GM23338 (cell line): ENCODE data around the gene FNDC10. TPM values are rescaled to one million over a fixed set of nuclear protein-coding genes. Genes with fewer than 3 reads are reported as not detected.
A peak's percentile ranks its signal among the peaks of the same experiment; 100 is the strongest.

Experiments
- ATAC-seq: fragments of 200-7000 bp; cut with Tn5 transposase; 3 replicates; pipeline ENCODE4 v1.9.1; 2020
- DNase-seq: peaks from one replicate; pipeline ENCODE4 v3.0.0-alpha.2; 2015; ENCODE audit warnings: low spot score
- H2AFZ ChIP-seq: fragments of 200-600 bp; sonication (generic); 2 replicates; pipeline ENCODE4 v1.8.0; 2016; ENCODE audit warnings: antibody characterized with exemption, mild to moderate bottlenecking, moderate library complexity
- H3F3A ChIP-seq: fragments of 200-600 bp; sonication (generic); replicated peaks from 2 replicates; pipeline ENCODE4 v1.8.0; 2017; ENCODE audit warnings: antibody characterized with exemption, mixed run types, low read depth
- H3K27ac ChIP-seq: fragments of 200-600 bp; sonication (generic); 2 replicates; pipeline ENCODE4 v1.6.1; 2016; ENCODE audit warnings: low read depth
- H3K27me3 ChIP-seq: fragments of 200-600 bp; sonication (generic); 2 replicates; pipeline ENCODE4 v1.8.0; 2016; ENCODE audit warnings: mild to moderate bottlenecking, mixed run types, moderate library complexity; ENCODE audit not compliant: insufficient read depth
- H3K36me3 ChIP-seq: fragments of 200-600 bp; sonication (generic); 2 replicates; pipeline ENCODE4 v1.8.0; 2016; ENCODE audit warnings: mild to moderate bottlenecking; ENCODE audit not compliant: insufficient read depth
- H3K4me1 ChIP-seq: fragments of 200-600 bp; sonication (generic); 2 replicates; pipeline ENCODE4 v1.8.0; 2016; ENCODE audit warnings: mild to moderate bottlenecking, moderate library complexity; ENCODE audit not compliant: insufficient read depth
- H3K4me2 ChIP-seq: fragments of 200-600 bp; sonication (generic); 2 replicates; pipeline ENCODE4 v1.7.1; 2017; ENCODE audit warnings: mixed run types
- H3K4me3 ChIP-seq: fragments of 200-600 bp; sonication (generic); 2 replicates; pipeline ENCODE4 v1.6.1; 2016; ENCODE audit warnings: mixed run types
- H3K79me2 ChIP-seq: fragments of 200-600 bp; sonication (generic); replicated peaks from 2 replicates; pipeline ENCODE4 v1.8.0; 2017; ENCODE audit warnings: mild to moderate bottlenecking; ENCODE audit not compliant: insufficient read depth
- H3K9me2 ChIP-seq: fragments of 200-600 bp; sonication (generic); 2 replicates; pipeline ENCODE4 v1.8.0; 2017; ENCODE audit not compliant: insufficient read depth
- H4K20me1 ChIP-seq: fragments of 200-600 bp; sonication (generic); replicated peaks from 2 replicates; pipeline ENCODE4 v1.8.0; 2017; ENCODE audit warnings: mild to moderate bottlenecking; ENCODE audit not compliant: insufficient read depth
- H3K27ac Mint-ChIP-seq: 2 replicates; pipeline ENCODE4 v1.8.0; 2020; ENCODE audit warnings: inconsistent platforms, mild to moderate bottlenecking, moderate library complexity, mixed read lengths
- H3K27me3 Mint-ChIP-seq: 3 replicates; pipeline ENCODE4 v1.8.0; 2022; ENCODE audit warnings: low read depth, mild to moderate bottlenecking, moderate library complexity, mixed read lengths, inconsistent platforms; ENCODE audit not compliant: insufficient read depth, poor library complexity
- H3K36me3 Mint-ChIP-seq: 3 replicates; pipeline ENCODE4 v1.8.0; 2021; ENCODE audit warnings: low read depth, mild to moderate bottlenecking, inconsistent platforms, moderate library complexity, mixed read lengths
- H3K4me1 Mint-ChIP-seq: 3 replicates; pipeline ENCODE4 v1.8.0; 2020; ENCODE audit warnings: mild to moderate bottlenecking, inconsistent platforms, mixed read lengths
- H3K4me3 Mint-ChIP-seq: 3 replicates; pipeline ENCODE4 v1.8.0; 2021; ENCODE audit warnings: moderate library complexity, mild to moderate bottlenecking, inconsistent platforms, mixed read lengths
- H3K9me3 Mint-ChIP-seq: 3 replicates; pipeline ENCODE4 v1.8.0; 2020; ENCODE audit warnings: moderate library complexity, mild to moderate bottlenecking, inconsistent platforms, mixed read lengths
- CREB1 ChIP-seq: fragments of 250-450 bp; sonication (Bioruptor Pico); IDR thresholded peaks from 2 replicates; pipeline ENCODE4 v1.5.0; 2020; ENCODE audit warnings: low read depth, mild to moderate bottlenecking, moderate library complexity
- ETS1 ChIP-seq: IDR thresholded peaks from 2 replicates; pipeline ENCODE4 v1.6.1; 2016; ENCODE audit warnings: antibody characterized with exemption
- EZH2 ChIP-seq: fragments of 200-600 bp; sonication (generic); IDR thresholded peaks from one replicate; pipeline ENCODE4 v1.8.0; 2017; ENCODE audit warnings: antibody characterized with exemption, mild to moderate bottlenecking, low read depth; ENCODE audit not compliant: unreplicated experiment
- EZH2phosphoT487 ChIP-seq: fragments of 200-600 bp; sonication (generic); IDR thresholded peaks from one replicate; pipeline ENCODE4 v1.8.1; 2018; ENCODE audit warnings: antibody characterized with exemption; ENCODE audit not compliant: unreplicated experiment
- JUNB ChIP-seq: IDR thresholded peaks from one replicate; pipeline ENCODE4 v1.6.1; 2016; ENCODE audit warnings: antibody characterized with exemption; ENCODE audit not compliant: unreplicated experiment
- REST ChIP-seq: IDR thresholded peaks from one replicate; pipeline ENCODE4 v1.6.1; 2018; ENCODE audit warnings: antibody characterized with exemption; ENCODE audit not compliant: unreplicated experiment
- ZNF462 ChIP-seq: fragments of 250-450 bp; sonication (Bioruptor Pico); IDR thresholded peaks from 2 replicates; pipeline ENCODE4 v1.5.0; 2020; ENCODE audit warnings: mild to moderate bottlenecking, moderate library complexity
- polyA plus RNA-seq: library from polyadenylated mRNA; unstranded; fragments of >200 nt; fragmentation: Nextera tagmentation; extraction: Ambion mirVana; gene quantifications from 2 replicates; pipeline ENCODE4 v1.2.1, GENCODE V29; 2016
- total RNA-seq: library from RNA; depleted of rRNA; stranded (reverse); fragments of >200 nt; shearing (Covaris generic); gene quantifications from 2 replicates; pipeline ENCODE4 v1.2.3, GENCODE V29; 2014

The FNDC10 gene
- total and polyA plus RNA-seq, 2 experiments from 2014 or later, result 7.7 to 15.1 TPM

GRCh38 chr1:1630965-1631781 is 31.2 kb upstream of the FNDC10 start:
- H3K4me3 Mint-ChIP-seq, result peak overlapping the region; percentile 66
- H3F3A ChIP-seq, result 0 out of 2 replicates have a peak, but pooled peaks cover 3% of the 10 kb centered on the region
- no peaks in the 10 kb centered on the region; the same call in 2 of the 3 replicates for H3K36me3 Mint-ChIP-seq
- ATAC-seq (peak; percentile 0; the same call in 2 of the 3 replicates), DNase-seq (peak; percentile 56)
- no peaks in the 10 kb centered on the region for H3K4me1 ChIP-seq
- peak overlapping the region; percentile 54 for H3K4me3 ChIP-seq
- H3K9me2 ChIP-seq, result no peaks in the 10 kb centered on the region
- H3K36me3 ChIP-seq, result no peaks in the 10 kb centered on the region
- no peaks in the 10 kb centered on the region for H3K79me2 ChIP-seq
- H2AFZ ChIP-seq, result no peak overlapping the region
- TF ChIP-seq EZH2phosphoT487, result no peak
- peaks cover 19% of the 10 kb centered on the region for H3K27me3 ChIP-seq
- H3K4me2 ChIP-seq, result peak overlapping the region; percentile 86
- H3K27me3 Mint-ChIP-seq, result peaks cover 11% of the 10 kb centered on the region
- no peaks in the 10 kb centered on the region for H3K4me1 Mint-ChIP-seq
- H3K27ac ChIP-seq, result no peak overlapping the region
- no peak overlapping the region for H3K27ac Mint-ChIP-seq
- H4K20me1 ChIP-seq, result no peaks in the 10 kb centered on the region
- H3K9me3 Mint-ChIP-seq, result no peaks in the 10 kb centered on the region; the same call in 2 of the 3 replicates

GRCh38 chr1:1630191-1630964 is 30.4 kb upstream of the FNDC10 start:
- Mint-ChIP-seq H3K9me3 (no peaks in the 10 kb centered on the region; the same call in 2 of the 3 replicates), H3K36me3 (no peaks in the 10 kb centered on the region), H3K4me1 (no peaks in the 10 kb centered on the region), H3K27me3 (peaks cover 11% of the 10 kb centered on the region), H3K27ac (peak overlapping the region; percentile 89; the same call in 1 of the 2 replicates), H3K4me3 (peak overlapping the region; percentile 77)
- Histone ChIP-seq H3K4me2 (peak overlapping the region; percentile 74; the same call in 1 of the 2 replicates), H3K79me2 (no peaks in the 10 kb centered on the region), H2AFZ (no peak overlapping the region), H3F3A (0 out of 2 replicates have a peak, but pooled peaks cover 3% of the 10 kb centered on the region), H3K27ac (no peak overlapping the region), H3K9me2 (no peaks in the 10 kb centered on the region), H3K36me3 (no peaks in the 10 kb centered on the region), H3K4me1 (no peaks in the 10 kb centered on the region), H3K27me3 (peaks cover 19% of the 10 kb centered on the region), H3K4me3 (peak overlapping the region; percentile 50), H4K20me1 (no peaks in the 10 kb centered on the region)
- peak; percentile 93 for DNase-seq
- ATAC-seq, result peak; percentile 13
- no peak for TF ChIP-seq ZNF462 (CRISPR knock-in tag)
- no peak for TF ChIP-seq REST
- TF ChIP-seq EZH2, result no peak
- TF ChIP-seq ETS1, result no peak
- TF ChIP-seq CREB1 (CRISPR knock-in tag), result 0 out of 2 replicates have a peak, but pooled peaks have one; percentile 42
- no peak for TF ChIP-seq JUNB
- TF ChIP-seq EZH2phosphoT487, result no peak
